ENCODE data around the gene SIK3.

- TF ChIP-seq EZH2phosphoT487 (IDR thresholded peaks at IDR 0.05) (no peak), CTCF (IDR thresholded peaks at IDR 0.05) (no peak)
These were observed 168.7 kb downstream of the SIK3 start for GRCh38 chr11:116929414-116930090.

All from neural progenitor cell (in vitro differentiated cells).